ENCODE results near the gene PUS7.
"Not testable (repeated sequence)": the region's sequence is repeated elsewhere in the genome, so short reads cannot be mapped to it uniquely, and the experiment has no call there.

Gene PUS7, protein sequence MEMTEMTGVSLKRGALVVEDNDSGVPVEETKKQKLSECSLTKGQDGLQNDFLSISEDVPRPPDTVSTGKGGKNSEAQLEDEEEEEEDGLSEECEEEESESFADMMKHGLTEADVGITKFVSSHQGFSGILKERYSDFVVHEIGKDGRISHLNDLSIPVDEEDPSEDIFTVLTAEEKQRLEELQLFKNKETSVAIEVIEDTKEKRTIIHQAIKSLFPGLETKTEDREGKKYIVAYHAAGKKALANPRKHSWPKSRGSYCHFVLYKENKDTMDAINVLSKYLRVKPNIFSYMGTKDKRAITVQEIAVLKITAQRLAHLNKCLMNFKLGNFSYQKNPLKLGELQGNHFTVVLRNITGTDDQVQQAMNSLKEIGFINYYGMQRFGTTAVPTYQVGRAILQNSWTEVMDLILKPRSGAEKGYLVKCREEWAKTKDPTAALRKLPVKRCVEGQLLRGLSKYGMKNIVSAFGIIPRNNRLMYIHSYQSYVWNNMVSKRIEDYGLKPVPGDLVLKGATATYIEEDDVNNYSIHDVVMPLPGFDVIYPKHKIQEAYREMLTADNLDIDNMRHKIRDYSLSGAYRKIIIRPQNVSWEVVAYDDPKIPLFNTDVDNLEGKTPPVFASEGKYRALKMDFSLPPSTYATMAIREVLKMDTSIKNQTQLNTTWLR

DNA sequence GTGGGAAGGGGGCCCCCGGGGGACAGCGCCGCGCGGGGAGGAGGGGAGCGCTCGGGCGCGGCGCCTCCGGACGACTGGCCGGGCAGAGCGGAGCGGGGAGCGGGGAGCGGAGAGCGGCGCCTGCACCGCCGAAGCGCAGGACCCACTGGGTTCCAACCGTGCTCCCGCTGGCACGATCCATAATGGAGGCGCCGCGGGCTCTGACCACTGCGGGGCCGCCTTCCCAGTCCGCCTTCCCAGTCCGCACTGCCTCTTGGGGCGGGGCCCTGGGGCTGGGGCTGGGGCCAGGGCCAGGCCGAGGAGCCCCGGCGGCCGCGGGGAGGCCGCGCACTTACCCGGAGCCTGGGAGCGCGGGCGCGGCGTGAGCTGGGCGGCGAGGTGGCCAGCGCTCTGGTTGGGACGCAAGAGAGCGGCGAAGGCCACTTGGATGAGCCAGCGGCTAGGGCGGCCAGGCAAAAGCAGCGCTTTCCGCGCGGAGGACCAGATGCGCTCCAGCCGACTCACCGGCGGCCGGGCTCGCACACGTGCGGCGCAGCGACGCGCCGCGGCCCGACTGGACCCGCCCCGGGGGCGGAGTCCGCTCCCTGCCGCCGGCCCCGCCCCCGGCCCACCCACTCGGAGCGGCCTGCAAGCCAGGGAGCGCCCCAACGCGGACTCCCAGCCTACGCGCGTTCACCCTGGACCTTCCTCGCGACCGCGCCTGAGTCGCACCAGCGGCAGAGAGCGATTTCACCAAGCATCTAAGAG is at the start of gene PUS7:
TSS of gene PUS7 (minus strand) at position 555 of the 747 bp plus-strand sequence. CDS start 13,759 bp downstream, outside the sequence.
- Mint-ChIP-seq H3K4me1 (peaks cover 16 to 32% of the 10 kb centered on the region in 2 donors), H3K4me3 (peak within 1 kb of the TSS; percentile 98 to 99), H3K27ac (peak within 1 kb of the TSS; percentile 96), H3K9me3 (no peaks in the 10 kb centered on the region), H3K27me3 (no peaks in the 10 kb centered on the region), H3K36me3 (peaks cover 7 to 15% of the 10 kb centered on the region in 2 donors)
- ATAC-seq (replicated peaks), result peak; percentile 89 to 92
- peak; percentile 73 for DNase-seq

DNA sequence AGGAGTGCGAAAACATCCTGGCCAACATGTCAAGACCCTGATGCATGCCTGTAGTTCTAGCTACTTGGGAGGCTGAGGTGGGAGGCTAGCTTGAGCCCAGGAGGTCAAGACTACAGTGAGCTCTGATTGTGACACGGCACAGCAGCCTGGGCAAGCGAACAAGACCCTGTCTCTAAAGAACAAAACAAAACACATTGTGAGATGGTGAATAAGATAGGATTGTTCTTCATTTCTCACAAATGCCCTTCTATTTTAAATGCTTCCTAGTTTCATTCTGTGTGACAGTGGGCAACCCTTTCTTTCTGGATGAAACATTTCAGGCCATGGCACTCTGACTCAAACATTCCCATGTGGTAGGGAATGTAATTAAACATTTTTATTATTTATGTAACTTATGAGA is 45.8 kb upstream of the PUS7 start:
- H3K4me1 Mint-ChIP-seq, result no peaks in the 10 kb centered on the region
- H3K27me3 Mint-ChIP-seq, result no peaks in the 10 kb centered on the region
- ATAC-seq (replicated peaks) (no peak), DNase-seq (no peak)
- no peak overlapping the region for H3K27ac Mint-ChIP-seq
- peaks cover 22 to 30% of the 10 kb centered on the region in 2 donors for H3K36me3 Mint-ChIP-seq
- H3K9me3 Mint-ChIP-seq, result peaks cover 0 to 1% of the 10 kb centered on the region in 2 donors
- no peak overlapping the region for H3K4me3 Mint-ChIP-seq

DNA sequence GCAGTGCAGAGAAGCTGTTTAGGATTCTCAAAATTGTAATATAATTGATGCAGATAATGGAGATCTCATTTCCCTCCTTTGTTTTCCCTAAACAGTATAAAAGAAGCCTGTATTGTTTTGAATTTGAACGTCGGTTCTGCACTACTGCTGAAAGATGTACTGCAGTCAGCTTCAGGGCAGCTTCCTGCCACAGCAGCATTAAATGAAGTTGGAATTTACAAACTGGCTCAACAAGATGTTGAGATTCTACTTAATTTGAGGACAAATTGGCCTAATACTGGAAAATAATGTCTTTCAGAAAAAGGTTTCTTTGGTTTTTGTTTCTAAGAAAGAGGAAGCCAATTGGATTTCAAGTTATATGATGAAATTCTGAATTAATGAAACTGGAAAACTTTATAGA is 45.0 kb upstream of the PUS7 start:
- Mint-ChIP-seq H3K9me3 (peaks cover 0 to 1% of the 10 kb centered on the region in 2 donors), H3K27me3 (no peaks in the 10 kb centered on the region), H3K4me1 (no peaks in the 10 kb centered on the region), H3K27ac (no peak overlapping the region), H3K4me3 (no peak overlapping the region), H3K36me3 (peaks cover 23 to 34% of the 10 kb centered on the region in 2 donors)
- ATAC-seq (replicated peaks), result no peak
- no peak for DNase-seq

DNA sequence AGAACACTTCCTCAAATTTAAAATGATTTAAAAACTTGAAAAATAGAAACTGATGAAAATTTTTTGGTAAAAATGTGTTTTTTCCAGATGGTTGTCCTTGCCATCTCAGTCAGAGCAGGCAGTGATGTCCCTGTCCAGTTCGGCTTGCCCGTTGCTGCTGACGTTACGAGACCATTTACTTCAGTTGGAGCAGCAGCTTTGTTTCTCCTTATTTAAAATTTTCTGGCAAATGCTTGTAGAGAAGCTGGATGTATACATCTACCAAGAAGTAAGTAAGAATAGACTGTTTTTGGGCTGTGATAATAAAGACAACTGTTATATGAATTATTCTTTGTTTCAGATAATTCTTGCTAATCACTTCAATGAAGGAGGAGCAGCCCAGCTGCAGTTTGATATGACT is 43.1 kb upstream of the PUS7 start:
- Mint-ChIP-seq H3K4me1 (no peaks in the 10 kb centered on the region), H3K4me3 (no peak overlapping the region), H3K27me3 (no peaks in the 10 kb centered on the region), H3K9me3 (peaks cover 0 to 1% of the 10 kb centered on the region in 2 donors), H3K27ac (no peak overlapping the region), H3K36me3 (peaks cover 24 to 37% of the 10 kb centered on the region in 2 donors)
- DNase-seq (no peak), ATAC-seq (replicated peaks) (no peak)

DNA sequence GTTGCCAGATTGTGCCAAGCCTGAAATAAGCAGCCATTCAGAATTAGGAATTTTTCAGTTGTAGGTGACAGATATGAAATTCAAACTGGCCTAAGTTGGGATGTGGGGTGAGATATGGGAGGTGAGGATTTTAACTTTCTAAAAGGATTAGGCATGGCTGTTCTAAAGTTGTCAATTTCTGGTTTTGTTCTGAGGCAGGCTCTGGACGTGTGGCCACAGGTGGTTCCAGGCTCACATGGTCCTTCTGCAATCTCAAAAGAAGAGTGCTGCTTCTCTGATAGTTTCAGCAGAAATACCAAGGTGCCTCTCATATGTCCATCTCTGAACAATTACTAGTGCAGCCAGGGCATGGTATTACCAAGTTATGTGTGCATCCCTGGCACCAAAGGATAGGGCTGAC is 37.9 kb upstream of the PUS7 start:
- DNase-seq, result no peak
- ATAC-seq (replicated peaks), result no peak
- H3K36me3 Mint-ChIP-seq, result peaks cover 13 to 30% of the 10 kb centered on the region in 2 donors
- peak overlapping the region; percentile 52 for H3K27ac Mint-ChIP-seq
- H3K4me1 Mint-ChIP-seq, result no peaks in the 10 kb centered on the region
- no peaks in the 10 kb centered on the region for H3K27me3 Mint-ChIP-seq
- no peaks in the 10 kb centered on the region for H3K9me3 Mint-ChIP-seq
- no peak overlapping the region for H3K4me3 Mint-ChIP-seq

DNA sequence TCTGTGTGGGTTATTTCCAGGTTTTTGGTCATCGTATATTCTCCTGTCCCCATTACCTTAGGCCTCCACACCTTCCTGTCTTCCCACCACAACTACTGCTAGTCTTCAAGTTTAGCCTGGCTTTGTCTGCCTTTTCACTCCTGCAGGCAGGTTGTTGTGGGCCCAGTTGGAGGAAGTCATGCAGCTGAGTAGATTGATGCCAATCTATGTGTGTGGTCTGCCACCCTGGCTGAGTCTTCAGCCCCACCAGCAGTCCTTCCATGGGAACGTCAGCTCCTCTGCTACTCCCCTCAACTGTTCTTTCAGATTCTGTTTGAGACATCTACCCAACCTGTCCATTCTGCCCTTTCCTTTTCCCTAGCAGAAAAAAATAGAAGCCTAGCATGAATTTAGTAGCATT is 16.3 kb upstream of the PUS7 start:
- ATAC-seq (replicated peaks) (no peak), DNase-seq (no peak)
- no peaks in the 10 kb centered on the region for H3K9me3 Mint-ChIP-seq
- H3K27ac Mint-ChIP-seq, result no peak overlapping the region
- no peak overlapping the region for H3K4me3 Mint-ChIP-seq
- H3K4me1 Mint-ChIP-seq, result peaks cover 5 to 21% of the 10 kb centered on the region in 2 donors
- peaks cover 22% of the 10 kb centered on the region in 2 donors for H3K36me3 Mint-ChIP-seq
- no peaks in the 10 kb centered on the region for H3K27me3 Mint-ChIP-seq

DNA sequence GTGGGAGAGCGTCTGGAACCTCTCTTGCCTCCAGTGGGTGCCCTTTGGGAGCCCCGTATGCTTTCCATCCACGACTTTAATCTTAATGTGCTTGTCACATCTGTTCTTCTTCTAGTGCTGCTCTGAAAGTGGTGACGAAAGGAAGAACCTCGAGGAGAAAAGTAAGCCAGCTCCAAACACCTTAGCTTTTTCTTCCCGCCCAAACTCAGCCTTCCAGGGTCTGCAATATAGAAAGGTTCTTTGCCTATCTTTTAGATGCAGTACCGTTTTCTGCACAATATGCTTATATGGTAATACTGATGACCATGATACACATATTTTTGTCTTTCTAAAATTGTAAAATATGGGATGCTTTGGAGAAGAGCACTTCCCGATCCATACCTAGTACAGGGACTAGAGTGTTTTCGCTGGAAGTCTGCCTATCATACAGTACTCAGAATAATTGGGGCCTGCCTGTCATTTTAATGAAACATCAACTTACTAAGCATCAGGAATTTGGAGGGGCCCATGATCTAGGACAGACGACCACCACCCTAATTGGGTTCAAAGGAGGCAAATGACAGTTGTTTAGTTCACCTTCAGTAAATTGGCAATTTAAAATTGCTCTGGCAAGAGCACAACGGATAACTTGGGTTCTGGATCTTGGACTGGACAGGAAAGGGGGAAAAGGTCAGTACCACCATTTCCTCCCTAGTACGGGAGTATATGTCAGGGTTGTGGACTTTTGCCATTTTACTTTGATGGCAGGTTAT is 10.8 kb upstream of the PUS7 start:
- ATAC-seq (replicated peaks), result no peak
- no peaks in the 10 kb centered on the region for H3K27me3 Mint-ChIP-seq
- no peak for DNase-seq
- H3K36me3 Mint-ChIP-seq, result peaks cover 2 to 4% of the 10 kb centered on the region in 2 donors
- H3K27ac Mint-ChIP-seq, result peak overlapping the region; percentile 97
- H3K9me3 Mint-ChIP-seq, result no peaks in the 10 kb centered on the region
- peaks cover 13 to 32% of the 10 kb centered on the region in 2 donors for H3K4me1 Mint-ChIP-seq
- H3K4me3 Mint-ChIP-seq, result peak overlapping the region; percentile 87 to 88

DNA sequence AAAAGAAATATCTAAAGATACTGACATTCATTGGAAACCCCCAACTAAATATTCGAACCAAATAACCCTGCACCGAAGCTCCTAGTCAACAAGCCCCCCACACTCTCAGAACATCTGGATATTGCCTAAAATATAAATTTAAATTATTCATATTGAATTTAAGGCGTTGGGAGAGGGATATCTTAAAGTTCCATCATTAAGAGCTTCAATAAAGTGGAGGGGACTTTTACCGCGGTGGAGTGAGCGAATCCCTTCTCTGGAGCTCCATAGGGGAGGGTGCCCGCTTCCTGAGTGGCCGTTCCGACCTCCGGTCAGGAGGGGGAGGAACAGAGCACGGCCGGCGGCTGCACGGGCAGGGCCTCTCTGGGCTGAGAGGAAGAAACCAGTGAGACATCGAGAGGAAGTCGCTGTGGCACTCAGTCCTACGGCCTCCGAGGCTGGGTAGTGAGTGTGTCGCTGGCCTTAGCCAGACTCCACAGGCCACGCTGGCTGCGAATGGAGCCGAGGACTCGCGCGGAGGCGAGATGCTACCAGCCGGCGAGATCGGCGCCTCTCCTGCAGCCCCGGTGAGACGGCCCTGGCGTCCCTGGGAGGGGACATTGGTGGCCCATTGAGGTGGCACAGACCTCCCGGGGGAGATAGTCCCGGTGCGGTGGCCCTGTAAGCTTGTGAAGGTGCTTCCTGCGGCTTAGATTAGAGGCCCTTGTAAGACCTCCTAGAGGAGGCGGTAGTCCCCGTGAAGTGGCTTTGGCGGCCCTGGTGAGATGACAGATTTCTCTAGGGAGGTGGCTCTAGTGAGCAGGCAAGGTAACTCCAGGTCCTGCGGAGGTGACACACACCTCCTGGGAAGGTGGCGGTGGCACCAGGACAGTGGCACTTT is 10.0 kb upstream of the PUS7 start, which contains the start of gene RINT1:
TSS of gene RINT1 (plus strand) at position 410 of the 880 bp plus-strand sequence. CDS start at position 525, 115 bp downstream.
- Mint-ChIP-seq H3K36me3 (peaks cover 0 to 4% of the 10 kb centered on the region in 2 donors), H3K9me3 (no peaks in the 10 kb centered on the region), H3K27me3 (no peaks in the 10 kb centered on the region), H3K4me1 (peaks cover 13 to 32% of the 10 kb centered on the region in 2 donors), H3K27ac (peak within 1 kb of the TSS; percentile 97), H3K4me3 (peak within 1 kb of the TSS; percentile 87 to 88)
- ATAC-seq (replicated peaks) (peak; percentile 97 to 98), DNase-seq (peak; percentile 94)

DNA sequence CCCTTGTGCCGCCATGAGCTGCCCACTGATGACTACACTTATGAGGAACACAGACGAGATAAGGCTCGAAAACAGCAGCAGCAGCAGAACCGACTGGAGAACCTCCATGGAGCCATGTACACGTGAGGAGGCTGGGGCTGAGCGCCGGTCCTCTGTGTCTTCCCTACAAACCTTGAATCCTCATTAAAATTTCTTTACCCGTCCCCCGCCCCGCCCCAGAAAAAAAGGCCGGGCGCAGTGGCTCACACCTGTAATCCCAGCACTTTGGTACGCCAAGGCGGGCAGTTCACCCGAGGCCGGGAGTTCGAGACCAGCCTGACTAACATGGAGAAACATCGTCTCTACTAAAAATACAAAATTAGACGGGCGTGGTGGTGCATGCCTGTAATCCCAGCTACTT is 8.5 kb upstream of the PUS7 start:
- no peak for ATAC-seq (replicated peaks)
- H3K36me3 Mint-ChIP-seq, result no peaks in the 10 kb centered on the region
- peak overlapping the region; percentile 47 for H3K27ac Mint-ChIP-seq
- H3K27me3 Mint-ChIP-seq, result no peaks in the 10 kb centered on the region
- H3K4me3 Mint-ChIP-seq, result no peak overlapping the region
- DNase-seq, result no peak
- peaks cover 13 to 26% of the 10 kb centered on the region in 2 donors for H3K4me1 Mint-ChIP-seq
- H3K9me3 Mint-ChIP-seq, result no peaks in the 10 kb centered on the region

DNA sequence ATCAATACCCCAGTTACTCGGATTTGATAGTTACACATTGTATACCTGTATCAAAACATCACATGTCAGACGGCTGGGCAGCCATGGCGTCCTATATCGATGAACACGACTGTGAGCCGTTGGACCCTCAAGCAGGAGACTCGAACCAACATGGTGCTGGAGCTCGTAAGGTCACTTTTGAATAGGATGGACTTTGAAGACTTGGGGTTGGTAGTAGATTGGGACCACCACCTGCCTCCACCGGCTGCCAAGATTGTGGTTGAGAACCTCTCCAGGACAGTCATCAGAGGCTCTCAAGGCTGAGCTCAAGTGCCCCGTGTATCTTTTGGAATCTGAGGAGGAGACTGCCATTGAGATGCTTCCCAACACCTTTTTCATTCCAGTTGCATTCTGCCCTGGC is 8.1 kb upstream of the PUS7 start:
- DNase-seq, result no peak
- no peak for ATAC-seq (replicated peaks)
- Mint-ChIP-seq H3K9me3 (no peaks in the 10 kb centered on the region), H3K4me1 (peaks cover 13 to 28% of the 10 kb centered on the region in 2 donors), H3K36me3 (no peaks in the 10 kb centered on the region), H3K27me3 (no peaks in the 10 kb centered on the region), H3K27ac (peak overlapping the region; percentile 47), H3K4me3 (no peak overlapping the region)

DNA sequence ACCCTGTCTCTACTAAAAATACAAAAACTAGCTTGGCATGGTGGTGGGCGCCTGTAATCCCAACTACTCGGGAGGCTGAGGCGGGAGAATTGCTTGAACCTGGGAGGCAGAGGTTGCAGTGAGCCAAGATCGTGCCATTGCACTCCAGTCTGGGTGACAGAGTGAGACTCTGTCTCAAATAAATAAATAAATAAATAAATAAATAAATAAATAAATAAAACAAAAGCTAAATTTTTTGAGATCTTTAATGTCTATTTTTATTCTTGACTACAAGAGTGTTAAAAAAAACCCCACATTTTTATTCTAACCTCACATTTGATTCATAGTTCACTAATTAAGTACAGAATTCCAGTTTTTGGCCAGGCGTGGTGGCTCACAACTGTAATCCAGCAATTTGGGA is 5.7 kb upstream of the PUS7 start:
- not testable (repeated sequence) for ATAC-seq (replicated peaks); H3K27me3 Mint-ChIP-seq; H3K27ac Mint-ChIP-seq; H3K36me3 Mint-ChIP-seq; H3K9me3 Mint-ChIP-seq; H3K4me3 Mint-ChIP-seq; DNase-seq
- H3K4me1 Mint-ChIP-seq, result peaks cover 12 to 28% of the 10 kb centered on the region in 2 donors

DNA sequence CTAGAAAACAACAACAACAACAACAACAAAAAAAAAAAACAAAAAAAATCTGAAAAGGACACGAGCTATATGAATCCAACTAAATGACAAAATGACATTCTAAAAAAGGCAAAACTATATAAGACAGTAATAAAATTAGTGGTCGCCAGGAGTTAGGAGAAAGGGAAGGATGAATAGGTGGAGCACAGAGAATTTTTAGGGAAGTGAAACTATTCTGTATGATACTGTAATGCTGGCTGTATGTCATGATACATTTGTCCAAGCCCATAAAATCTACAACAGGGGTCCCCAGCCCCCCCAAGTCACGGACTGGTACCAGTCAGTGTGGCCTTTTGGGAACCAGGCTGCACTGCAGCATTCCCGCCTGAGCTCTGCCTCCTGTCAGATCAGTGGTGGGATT is 2.8 kb upstream of the PUS7 start:
- peaks cover under 1% of the 10 kb centered on the region in 2 donors for H3K36me3 Mint-ChIP-seq
- no peak overlapping the region for H3K4me3 Mint-ChIP-seq
- H3K9me3 Mint-ChIP-seq, result no peaks in the 10 kb centered on the region
- no peak for ATAC-seq (replicated peaks)
- peaks cover 14 to 34% of the 10 kb centered on the region in 2 donors for H3K4me1 Mint-ChIP-seq
- H3K27ac Mint-ChIP-seq, result no peak overlapping the region
- DNase-seq, result no peak
- no peaks in the 10 kb centered on the region for H3K27me3 Mint-ChIP-seq

DNA sequence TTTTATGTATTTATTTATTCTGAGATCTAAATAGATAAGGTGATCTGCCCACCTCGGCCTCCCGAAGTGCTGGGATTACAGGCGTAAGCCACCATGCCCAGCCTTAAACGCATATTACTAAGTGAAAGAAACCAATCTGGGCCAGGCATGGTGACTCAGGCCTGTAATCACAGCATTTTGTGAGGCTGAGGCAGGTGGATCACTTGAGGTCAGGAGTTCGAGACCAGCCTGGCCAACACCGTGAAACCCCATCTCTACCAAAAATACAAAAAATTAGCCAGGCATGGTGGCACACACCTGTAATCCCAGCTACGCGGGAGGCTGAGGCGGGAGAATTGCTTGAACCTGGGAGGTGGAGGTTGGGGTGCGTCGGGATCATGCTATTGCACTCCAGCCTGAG is 2.4 kb upstream of the PUS7 start:
- not testable (repeated sequence) for H3K27ac Mint-ChIP-seq, H3K36me3 Mint-ChIP-seq, H3K4me3 Mint-ChIP-seq

More for the DNA sequence above, 2.4 kb upstream of the PUS7 start:
- H3K27me3 Mint-ChIP-seq; ATAC-seq (replicated peaks); DNase-seq; H3K9me3 Mint-ChIP-seq: not testable (repeated sequence)
- peaks cover 15 to 35% of the 10 kb centered on the region in 2 donors for H3K4me1 Mint-ChIP-seq

Data from stimulated activated naive B cell treated with anti-CD40 and anti-IgM and Interleukin-4, amounts not matched to agents 10 μg/mL and 1 μg/mL and 100 μg/mL, for 72 hours (primary cell).